CD4-positive, alpha-beta T cell treated with Interleukin-21 for 1 hour (primary cell): ENCODE data around the gene PTPRM.

Experiments
- DNase-seq: peaks from one replicate; pipeline ENCODE4 v3.0.0-alpha.2; 2020

Gene PTPRM

GRCh38 chr18:8351161-8351560 lies 784.0 kb downstream of the PTPRM start:
- DNase-seq, result no peak

- no peak for DNase-seq
Observed at GRCh38 chr18:8354304-8354703, 787.2 kb downstream of the PTPRM start.

- no peak for DNase-seq
Observed at GRCh38 chr18:8356001-8356400, 788.9 kb downstream of the PTPRM start.

- DNase-seq, result no peak
Observed at GRCh38 chr18:8357320-8357719, 790.2 kb downstream of the PTPRM start.

GRCh38 chr18:8358033-8358765 lies 791.1 kb downstream of the PTPRM start:
- no peak for DNase-seq

- no peak for DNase-seq
Observed at GRCh38 chr18:8359076-8359475, 792.0 kb downstream of the PTPRM start.

- DNase-seq, result no peak
Observed at GRCh38 chr18:8359481-8359880, 792.4 kb downstream of the PTPRM start.

- DNase-seq, result no peak
Observed at GRCh38 chr18:8361941-8362471, 794.9 kb downstream of the PTPRM start.

- DNase-seq, result no peak
Observed at GRCh38 chr18:8362863-8363262, 795.7 kb downstream of the PTPRM start.

GRCh38 chr18:8364385-8364784 lies 797.3 kb downstream of the PTPRM start:
- DNase-seq, result no peak

GRCh38 chr18:8365006-8365405 lies 797.9 kb downstream of the PTPRM start:
- DNase-seq, result no peak

- no peak for DNase-seq
Observed at GRCh38 chr18:8365528-8365927, 798.4 kb downstream of the PTPRM start.

- DNase-seq, result no peak
Observed at GRCh38 chr18:8366070-8366469, 799.0 kb downstream of the PTPRM start.

GRCh38 chr18:8366656-8367055 lies 799.5 kb downstream of the PTPRM start:
- DNase-seq, result no peak

GRCh38 chr18:8367217-8367988 lies 800.3 kb downstream of the PTPRM start:
- DNase-seq, result no peak

GRCh38 chr18:8368512-8369217 lies 801.5 kb downstream of the PTPRM start:
- no peak for DNase-seq

GRCh38 chr18:8373486-8373885 lies 806.4 kb downstream of the PTPRM start:
- DNase-seq, result no peak

- DNase-seq, result no peak
Observed at GRCh38 chr18:8374676-8375075, 807.6 kb downstream of the PTPRM start.

GRCh38 chr18:8375249-8375648 lies 808.1 kb downstream of the PTPRM start:
- DNase-seq, result no peak

GRCh38 chr18:8376113-8376512 lies 809.0 kb downstream of the PTPRM start:
- no peak for DNase-seq

GRCh38 chr18:8379187-8379941 lies 812.2 kb downstream of the PTPRM start:
- DNase-seq, result no peak

- no peak for DNase-seq
Observed at GRCh38 chr18:8380006-8380405, 812.9 kb downstream of the PTPRM start.

- no peak for DNase-seq
Observed at GRCh38 chr18:8380926-8381325, 813.8 kb downstream of the PTPRM start.
